ENCODE measurements around the gene PPP2R2C. TPM values are rescaled to one million over a fixed set of nuclear protein-coding genes. Genes with fewer than 3 reads are reported as not detected.

Gene PPP2R2C
- total and polyA plus RNA-seq, 2 experiments from 2014 or later = 1.3 to 9.2 TPM

- no peak for TF ChIP-seq NANOG (IDR thresholded peaks at IDR 0.05; ENCODE audit: borderline replicate concordance)
- no peak for TF ChIP-seq EZH2 (IDR thresholded peaks at IDR 0.05; ENCODE audit: low read depth, unreplicated experiment)
- TF ChIP-seq CREB1 (CRISPR knock-in tag; IDR thresholded peaks at IDR 0.05; ENCODE audit: low read depth) = no peak
- TF ChIP-seq POLR2AphosphoS5 (IDR thresholded peaks at IDR 0.05; ENCODE audit: low read depth) = no peak
- TF ChIP-seq ZNF331 (CRISPR knock-in tag; IDR thresholded peaks at IDR 0.05; ENCODE audit: low read depth) = no peak
- no peak for TF ChIP-seq REST (IDR thresholded peaks at IDR 0.05; ENCODE audit: unreplicated experiment)
- no peak for TF ChIP-seq ZNF114 (CRISPR knock-in tag; IDR thresholded peaks at IDR 0.05)
Observed at GRCh38 chr4:6384541-6384940, 87.9 kb downstream of the PPP2R2C start (continued).

DNA sequence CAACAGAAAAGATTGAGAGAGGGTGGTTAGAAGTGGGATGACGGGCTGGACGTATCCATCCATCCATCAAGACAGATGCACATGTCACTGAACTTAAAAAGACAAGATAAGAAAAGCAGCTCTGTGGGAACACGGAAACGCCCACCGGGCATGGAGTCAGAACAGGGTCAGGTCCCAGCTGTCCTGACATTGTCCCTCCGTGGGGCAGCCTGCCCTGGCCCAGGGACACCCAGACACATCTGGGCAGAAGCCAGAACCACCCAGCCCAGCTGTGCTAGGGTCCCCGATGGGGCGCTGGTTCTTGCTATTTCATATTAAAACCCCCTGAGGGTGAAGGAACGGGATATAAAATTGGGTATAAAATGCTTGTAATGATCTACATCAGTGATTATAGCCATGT is 88.5 kb downstream of the PPP2R2C start:
- Mint-ChIP-seq H3K4me1 (peaks cover 21% of the 10 kb centered on the region), H3K9me3 (no peaks in the 10 kb centered on the region), H3K36me3 (ENCODE audit: low read depth) (no peaks in the 10 kb centered on the region), H3K27ac (no peak overlapping the region), H3K4me3 (no peak overlapping the region), H3K27me3 (ENCODE audit: insufficient read depth, low read depth, poor library complexity) (peaks cover 4% of the 10 kb centered on the region)
- no peak overlapping the region for H3K27ac ChIP-seq (ENCODE audit: low read depth)
- H3K4me1 ChIP-seq (ENCODE audit: insufficient read depth) = 0 out of 2 replicates have a peak, but pooled peaks cover 5% of the 10 kb centered on the region
- H3K79me2 ChIP-seq (replicated peaks; ENCODE audit: insufficient read depth) = no peaks in the 10 kb centered on the region
- no peak overlapping the region for H3K4me3 ChIP-seq
- no peaks in the 10 kb centered on the region for H3K27me3 ChIP-seq (ENCODE audit: insufficient read depth)
- no peaks in the 10 kb centered on the region for H4K20me1 ChIP-seq (replicated peaks; ENCODE audit: insufficient read depth)
- H3K36me3 ChIP-seq (ENCODE audit: insufficient read depth) = no peaks in the 10 kb centered on the region
- ATAC-seq (no peak), DNase-seq (ENCODE audit: low spot score) (no peak)
- H3F3A ChIP-seq (replicated peaks; ENCODE audit: low read depth) = no peaks in the 10 kb centered on the region
- no peaks in the 10 kb centered on the region for H3K9me2 ChIP-seq (ENCODE audit: insufficient read depth)
- H3K4me2 ChIP-seq = no peak overlapping the region
- H2AFZ ChIP-seq = no peak overlapping the region
- TF ChIP-seq EZH2 (IDR thresholded peaks at IDR 0.05; ENCODE audit: low read depth, unreplicated experiment) = no peak
- TF ChIP-seq CREB1 (CRISPR knock-in tag; IDR thresholded peaks at IDR 0.05; ENCODE audit: low read depth) = no peak
- no peak for TF ChIP-seq STAT1 (IDR thresholded peaks at IDR 0.05; ENCODE audit: unreplicated experiment)
- TF ChIP-seq REST (IDR thresholded peaks at IDR 0.05; ENCODE audit: unreplicated experiment) = no peak
- TF ChIP-seq POLR2AphosphoS5 (IDR thresholded peaks at IDR 0.05; ENCODE audit: low read depth) = no peak
- TF ChIP-seq, protein P1, sequence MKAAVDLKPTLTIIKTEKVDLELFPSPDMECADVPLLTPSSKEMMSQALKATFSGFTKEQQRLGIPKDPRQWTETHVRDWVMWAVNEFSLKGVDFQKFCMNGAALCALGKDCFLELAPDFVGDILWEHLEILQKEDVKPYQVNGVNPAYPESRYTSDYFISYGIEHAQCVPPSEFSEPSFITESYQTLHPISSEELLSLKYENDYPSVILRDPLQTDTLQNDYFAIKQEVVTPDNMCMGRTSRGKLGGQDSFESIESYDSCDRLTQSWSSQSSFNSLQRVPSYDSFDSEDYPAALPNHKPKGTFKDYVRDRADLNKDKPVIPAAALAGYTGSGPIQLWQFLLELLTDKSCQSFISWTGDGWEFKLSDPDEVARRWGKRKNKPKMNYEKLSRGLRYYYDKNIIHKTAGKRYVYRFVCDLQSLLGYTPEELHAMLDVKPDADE (IDR thresholded peaks at IDR 0.05) = no peak
- TF ChIP-seq, protein P2, sequence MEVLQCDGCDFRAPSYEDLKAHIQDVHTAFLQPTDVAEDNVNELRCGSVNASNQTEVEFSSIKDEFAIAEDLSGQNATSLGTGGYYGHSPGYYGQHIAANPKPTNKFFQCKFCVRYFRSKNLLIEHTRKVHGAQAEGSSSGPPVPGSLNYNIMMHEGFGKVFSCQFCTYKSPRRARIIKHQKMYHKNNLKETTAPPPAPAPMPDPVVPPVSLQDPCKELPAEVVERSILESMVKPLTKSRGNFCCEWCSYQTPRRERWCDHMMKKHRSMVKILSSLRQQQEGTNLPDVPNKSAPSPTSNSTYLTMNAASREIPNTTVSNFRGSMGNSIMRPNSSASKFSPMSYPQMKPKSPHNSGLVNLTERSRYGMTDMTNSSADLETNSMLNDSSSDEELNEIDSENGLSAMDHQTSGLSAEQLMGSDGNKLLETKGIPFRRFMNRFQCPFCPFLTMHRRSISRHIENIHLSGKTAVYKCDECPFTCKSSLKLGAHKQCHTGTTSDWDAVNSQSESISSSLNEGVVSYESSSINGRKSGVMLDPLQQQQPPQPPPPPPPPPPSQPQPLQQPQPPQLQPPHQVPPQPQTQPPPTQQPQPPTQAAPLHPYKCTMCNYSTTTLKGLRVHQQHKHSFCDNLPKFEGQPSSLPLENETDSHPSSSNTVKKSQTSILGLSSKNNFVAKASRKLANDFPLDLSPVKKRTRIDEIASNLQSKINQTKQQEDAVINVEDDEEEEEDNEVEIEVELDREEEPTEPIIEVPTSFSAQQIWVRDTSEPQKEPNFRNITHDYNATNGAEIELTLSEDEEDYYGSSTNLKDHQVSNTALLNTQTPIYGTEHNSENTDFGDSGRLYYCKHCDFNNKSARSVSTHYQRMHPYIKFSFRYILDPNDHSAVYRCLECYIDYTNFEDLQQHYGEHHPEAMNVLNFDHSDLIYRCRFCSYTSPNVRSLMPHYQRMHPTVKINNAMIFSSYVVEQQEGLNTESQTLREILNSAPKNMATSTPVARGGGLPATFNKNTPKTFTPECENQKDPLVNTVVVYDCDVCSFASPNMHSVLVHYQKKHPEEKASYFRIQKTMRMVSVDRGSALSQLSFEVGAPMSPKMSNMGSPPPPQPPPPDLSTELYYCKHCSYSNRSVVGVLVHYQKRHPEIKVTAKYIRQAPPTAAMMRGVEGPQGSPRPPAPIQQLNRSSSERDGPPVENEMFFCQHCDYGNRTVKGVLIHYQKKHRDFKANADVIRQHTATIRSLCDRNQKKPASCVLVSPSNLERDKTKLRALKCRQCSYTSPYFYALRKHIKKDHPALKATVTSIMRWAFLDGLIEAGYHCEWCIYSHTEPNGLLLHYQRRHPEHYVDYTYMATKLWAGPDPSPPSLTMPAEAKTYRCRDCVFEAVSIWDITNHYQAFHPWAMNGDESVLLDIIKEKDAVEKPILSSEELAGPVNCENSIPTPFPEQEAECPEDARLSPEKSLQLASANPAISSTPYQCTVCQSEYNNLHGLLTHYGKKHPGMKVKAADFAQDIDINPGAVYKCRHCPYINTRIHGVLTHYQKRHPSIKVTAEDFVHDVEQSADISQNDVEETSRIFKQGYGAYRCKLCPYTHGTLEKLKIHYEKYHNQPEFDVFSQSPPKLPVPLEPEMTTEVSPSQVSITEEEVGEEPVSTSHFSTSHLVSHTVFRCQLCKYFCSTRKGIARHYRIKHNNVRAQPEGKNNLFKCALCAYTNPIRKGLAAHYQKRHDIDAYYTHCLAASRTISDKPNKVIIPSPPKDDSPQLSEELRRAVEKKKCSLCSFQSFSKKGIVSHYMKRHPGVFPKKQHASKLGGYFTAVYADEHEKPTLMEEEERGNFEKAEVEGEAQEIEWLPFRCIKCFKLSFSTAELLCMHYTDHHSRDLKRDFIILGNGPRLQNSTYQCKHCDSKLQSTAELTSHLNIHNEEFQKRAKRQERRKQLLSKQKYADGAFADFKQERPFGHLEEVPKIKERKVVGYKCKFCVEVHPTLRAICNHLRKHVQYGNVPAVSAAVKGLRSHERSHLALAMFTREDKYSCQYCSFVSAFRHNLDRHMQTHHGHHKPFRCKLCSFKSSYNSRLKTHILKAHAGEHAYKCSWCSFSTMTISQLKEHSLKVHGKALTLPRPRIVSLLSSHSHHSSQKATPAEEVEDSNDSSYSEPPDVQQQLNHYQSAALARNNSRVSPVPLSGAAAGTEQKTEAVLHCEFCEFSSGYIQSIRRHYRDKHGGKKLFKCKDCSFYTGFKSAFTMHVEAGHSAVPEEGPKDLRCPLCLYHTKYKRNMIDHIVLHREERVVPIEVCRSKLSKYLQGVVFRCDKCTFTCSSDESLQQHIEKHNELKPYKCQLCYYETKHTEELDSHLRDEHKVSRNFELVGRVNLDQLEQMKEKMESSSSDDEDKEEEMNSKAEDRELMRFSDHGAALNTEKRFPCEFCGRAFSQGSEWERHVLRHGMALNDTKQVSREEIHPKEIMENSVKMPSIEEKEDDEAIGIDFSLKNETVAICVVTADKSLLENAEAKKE (CRISPR knock-in tag; IDR thresholded peaks at IDR 0.05) = no peak
- no peak for TF ChIP-seq ZNF114 (CRISPR knock-in tag; IDR thresholded peaks at IDR 0.05)
- no peak for TF ChIP-seq NANOG (IDR thresholded peaks at IDR 0.05; ENCODE audit: borderline replicate concordance)

Data from GM23338 (cell line).